NK-92 (cell line): ENCODE data around the gene MEOX2.

Experiments
- DNase-seq: peaks from one replicate; lab custom pipeline; 2025; ENCODE audit not compliant: unreplicated experiment; lab: John Stamatoyannopoulos, UW

Gene MEOX2

DNA sequence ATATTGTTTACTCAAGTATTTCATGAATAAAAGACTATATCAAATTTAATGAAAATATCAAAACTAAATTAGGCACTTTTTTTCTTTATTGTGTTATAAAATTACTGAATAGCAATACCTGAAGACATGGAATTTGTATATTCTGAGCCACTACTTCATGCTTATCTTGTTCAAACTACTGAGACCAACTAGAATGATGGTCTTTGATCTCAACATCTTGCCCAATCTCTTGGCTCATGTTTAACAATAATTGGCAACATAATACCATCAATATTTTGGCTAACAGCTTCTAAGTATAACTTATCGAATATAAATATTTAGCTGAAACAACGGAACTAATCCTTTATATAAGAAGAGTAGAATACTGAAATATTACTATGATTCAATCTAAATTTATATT, 68.2 kb downstream of the MEOX2 start:
- DNase-seq, result no peak

GRCh38 chr7:15612205-15612604, 74.3 kb downstream of the MEOX2 start:
- DNase-seq, result no peak

DNA sequence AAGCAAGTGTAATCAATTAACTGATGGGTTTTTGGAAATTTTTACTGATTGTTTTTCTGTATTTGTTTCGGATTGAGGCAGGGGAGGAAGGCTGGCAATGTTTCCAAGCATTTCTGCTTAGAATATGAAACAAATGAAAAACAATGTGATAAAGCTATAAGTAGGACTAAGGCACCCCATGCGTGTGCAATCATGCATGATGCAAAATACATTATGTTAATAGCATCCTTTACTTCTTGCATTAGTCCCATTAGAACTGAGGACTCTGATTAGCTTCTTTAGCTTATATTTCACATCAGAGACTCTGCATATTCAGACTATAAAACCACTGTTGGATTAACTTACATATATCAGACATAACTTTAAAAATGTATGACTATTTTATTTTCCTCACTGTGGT, 76.0 kb downstream of the MEOX2 start:
- DNase-seq, result no peak

- no peak for DNase-seq
These were observed 77.2 kb downstream of the MEOX2 start for GRCh38 chr7:15609287-15609686.

GRCh38 chr7:15607529-15608210, 78.8 kb downstream of the MEOX2 start:
- no peak for DNase-seq

GRCh38 chr7:15606561-15606960, 79.9 kb downstream of the MEOX2 start:
- DNase-seq, result no peak

DNA sequence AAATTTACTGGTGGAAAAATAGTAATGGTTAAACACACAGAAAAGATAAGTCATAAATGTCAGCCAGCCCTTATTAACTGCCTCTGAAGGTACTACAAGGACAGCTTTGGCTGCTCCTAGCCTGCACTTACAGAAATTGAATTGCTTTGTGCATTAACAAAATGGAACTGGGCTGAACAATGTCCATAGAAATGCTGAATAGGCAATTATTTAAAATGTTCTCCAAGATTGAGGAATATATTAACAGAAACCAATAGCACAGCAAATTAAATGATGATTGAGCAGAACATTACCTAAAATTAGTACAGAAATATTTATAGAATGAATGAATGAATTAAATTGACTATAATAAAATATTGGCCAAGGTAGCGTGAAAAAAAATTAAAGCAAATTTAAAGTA, 82.3 kb downstream of the MEOX2 start:
- DNase-seq, result no peak

- DNase-seq, result no peak
These were observed 83.4 kb downstream of the MEOX2 start for GRCh38 chr7:15603124-15603523.

GRCh38 chr7:15602236-15602635, 84.2 kb downstream of the MEOX2 start:
- DNase-seq, result no peak

- DNase-seq, result no peak
These were observed 85.3 kb downstream of the MEOX2 start for GRCh38 chr7:15601175-15601574.

- DNase-seq, result no peak
These were observed 86.2 kb downstream of the MEOX2 start for GRCh38 chr7:15600298-15600697.

GRCh38 chr7:15594461-15594860, 92.0 kb downstream of the MEOX2 start:
- no peak for DNase-seq

GRCh38 chr7:15593382-15593781, 93.1 kb downstream of the MEOX2 start:
- DNase-seq, result no peak

DNA sequence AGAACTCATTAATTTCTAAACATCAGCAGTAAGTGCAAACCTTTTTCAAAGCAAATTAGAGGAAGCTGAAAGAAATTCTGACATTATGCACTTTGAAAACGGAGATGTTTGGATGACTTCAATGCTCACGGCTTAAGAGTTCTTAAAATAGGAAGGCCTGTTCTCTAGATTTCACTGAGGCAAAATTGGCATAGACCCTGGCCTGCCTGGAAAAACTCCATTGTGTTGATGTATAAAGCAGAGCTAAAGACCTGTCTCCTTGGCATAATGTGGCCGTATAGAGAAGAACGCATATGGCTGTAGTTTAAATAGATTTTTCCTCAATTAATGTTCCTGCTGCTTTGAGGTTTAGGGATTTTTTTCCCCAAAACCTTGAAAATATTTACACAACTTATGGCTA, 100.2 kb downstream of the MEOX2 start:
- no peak for DNase-seq

- no peak for DNase-seq
These were observed 101.9 kb downstream of the MEOX2 start for GRCh38 chr7:15584575-15584974.

- no peak for DNase-seq
These were observed 103.7 kb downstream of the MEOX2 start for GRCh38 chr7:15582773-15583172.

DNA sequence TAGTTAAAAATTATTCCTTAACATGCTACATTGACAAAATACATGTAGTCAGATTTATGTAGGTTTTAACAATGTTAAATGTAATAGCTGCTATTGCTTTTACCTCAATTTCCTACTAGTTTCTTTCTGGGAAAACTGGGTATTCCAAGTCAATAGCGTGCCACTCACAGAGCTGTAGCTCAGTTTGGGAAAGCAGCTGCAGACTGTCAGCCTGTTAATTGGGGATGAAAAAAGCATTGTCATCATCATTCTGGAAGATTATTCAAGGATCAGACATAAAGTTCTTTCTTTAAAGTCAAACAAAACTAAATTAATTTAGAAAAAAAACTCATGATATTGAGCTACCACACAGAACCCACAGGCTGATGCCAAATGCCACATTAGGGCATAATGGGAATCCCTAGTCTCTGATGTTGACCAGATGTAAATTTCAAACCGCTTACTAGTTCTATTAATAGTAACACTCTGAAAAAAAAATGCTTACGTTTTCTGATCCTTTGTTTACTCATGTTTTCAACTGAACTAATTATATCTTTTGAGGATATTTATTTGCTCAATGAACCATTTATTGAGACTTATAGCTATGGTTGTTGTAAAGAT, 105.0 kb downstream of the MEOX2 start:
- DNase-seq, result no peak

GRCh38 chr7:15580604-15581351, 105.7 kb downstream of the MEOX2 start:
- no peak for DNase-seq

DNA sequence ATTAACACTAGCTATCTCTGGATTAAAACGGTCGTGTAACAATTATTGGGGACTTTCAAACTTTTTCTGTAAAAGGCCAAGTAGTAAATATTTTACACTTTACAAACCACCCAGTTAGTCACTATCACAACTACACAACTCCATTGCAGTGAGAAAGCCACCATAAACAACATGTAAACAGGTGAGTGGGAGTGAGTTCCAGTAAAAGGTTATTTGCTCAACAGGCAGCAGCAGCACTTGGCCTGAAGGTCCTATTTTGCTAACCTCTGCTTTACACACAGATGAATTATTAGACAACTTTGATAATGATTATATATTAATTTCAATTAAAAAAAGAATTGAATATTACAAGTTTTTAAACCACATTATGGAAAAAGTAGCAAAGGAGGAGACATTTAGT, 108.9 kb downstream of the MEOX2 start:
- no peak for DNase-seq

- DNase-seq, result no peak
These were observed 115.1 kb downstream of the MEOX2 start for GRCh38 chr7:15571301-15571878.

GRCh38 chr7:15567652-15568051, 118.8 kb downstream of the MEOX2 start:
- no peak for DNase-seq

GRCh38 chr7:15567036-15567435, 119.4 kb downstream of the MEOX2 start:
- DNase-seq, result no peak
